ENCODE results near the gene ARHGAP6.

The ARHGAP6 gene

GRCh38 chrX:11655282-11656015, 10.3 kb downstream of the ARHGAP6 start:
- TF ChIP-seq MAX (IDR thresholded peaks at IDR 0.05) = no peak
- TF ChIP-seq CREB1 (IDR thresholded peaks at IDR 0.05; ENCODE audit: low read depth) = no peak
- TF ChIP-seq FOXM1 (IDR thresholded peaks at IDR 0.05; ENCODE audit: borderline replicate concordance, low read depth) = no peak
- TF ChIP-seq YY1 (IDR thresholded peaks at IDR 0.05; ENCODE audit: low read depth) = no peak
- no peak for TF ChIP-seq EP300 (IDR thresholded peaks at IDR 0.05; ENCODE audit: borderline replicate concordance)
- TF ChIP-seq REST (IDR thresholded peaks at IDR 0.05; ENCODE audit: low read depth) = no peak
- TF ChIP-seq TEAD4 (IDR thresholded peaks at IDR 0.05) = no peak
- no peak for TF ChIP-seq CEBPB (IDR thresholded peaks at IDR 0.05)
- no peak for TF ChIP-seq NFIC (IDR thresholded peaks at IDR 0.05)
- TF ChIP-seq EGR1 (IDR thresholded peaks at IDR 0.05) = no peak
- no peak for TF ChIP-seq RAD21 (IDR thresholded peaks at IDR 0.05; ENCODE audit: low read depth)
- no peak for TF ChIP-seq TAF1 (IDR thresholded peaks at IDR 0.05; ENCODE audit: low read depth)
- TF ChIP-seq ZBTB7A (IDR thresholded peaks at IDR 0.05; ENCODE audit: low read depth) = no peak
- TF ChIP-seq, protein P1, sequence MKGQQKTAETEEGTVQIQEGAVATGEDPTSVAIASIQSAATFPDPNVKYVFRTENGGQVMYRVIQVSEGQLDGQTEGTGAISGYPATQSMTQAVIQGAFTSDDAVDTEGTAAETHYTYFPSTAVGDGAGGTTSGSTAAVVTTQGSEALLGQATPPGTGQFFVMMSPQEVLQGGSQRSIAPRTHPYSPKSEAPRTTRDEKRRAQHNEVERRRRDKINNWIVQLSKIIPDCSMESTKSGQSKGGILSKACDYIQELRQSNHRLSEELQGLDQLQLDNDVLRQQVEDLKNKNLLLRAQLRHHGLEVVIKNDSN (IDR thresholded peaks at IDR 0.05) = no peak
- no peak for TF ChIP-seq TCF12 (IDR thresholded peaks at IDR 0.05; ENCODE audit: low read depth)

DNA sequence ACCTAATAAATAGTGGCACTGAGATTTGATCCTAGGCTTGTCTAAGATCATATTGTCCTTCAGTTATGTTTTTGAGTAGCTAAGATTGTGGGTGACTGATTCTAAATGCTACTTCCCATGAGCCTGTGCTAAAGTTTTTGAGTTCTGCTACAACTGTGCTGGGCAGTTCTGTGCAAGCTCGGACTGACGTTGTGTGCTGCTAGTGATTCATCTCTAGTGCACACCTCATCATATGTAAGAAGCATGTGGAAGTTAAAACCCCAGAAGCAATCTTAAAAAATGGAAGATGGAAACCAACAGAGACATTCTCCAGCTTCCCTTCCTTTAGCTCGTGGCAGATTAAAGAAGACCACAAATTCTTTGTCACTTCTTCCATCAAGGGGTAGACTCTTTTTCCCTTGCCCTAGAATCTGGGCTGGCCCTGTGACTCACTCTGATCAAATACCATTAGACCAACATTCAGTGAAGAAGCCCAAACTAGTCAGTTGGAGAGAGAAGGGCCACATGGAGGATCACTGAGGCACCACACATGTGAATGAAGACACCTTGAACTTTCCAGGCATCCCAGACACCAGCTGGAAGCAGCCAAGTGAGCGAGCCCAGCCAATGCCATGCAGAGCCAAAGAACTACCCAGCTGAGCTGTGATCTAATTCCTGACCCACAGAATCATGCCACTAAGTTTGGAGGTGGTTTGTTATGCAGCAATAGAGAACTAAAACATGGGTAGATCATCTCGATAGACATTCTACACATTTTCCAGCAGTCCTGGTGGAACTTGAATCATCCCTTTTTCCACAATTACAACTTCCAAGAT, 16.8 kb downstream of the ARHGAP6 start:
- no peak for TF ChIP-seq TCF12 (IDR thresholded peaks at IDR 0.05; ENCODE audit: low read depth)
- TF ChIP-seq EP300 (IDR thresholded peaks at IDR 0.05; ENCODE audit: borderline replicate concordance) = no peak
- TF ChIP-seq CREB1 (IDR thresholded peaks at IDR 0.05; ENCODE audit: low read depth) = no peak
- no peak for TF ChIP-seq TEAD4 (IDR thresholded peaks at IDR 0.05)
- TF ChIP-seq, protein P1 (IDR thresholded peaks at IDR 0.05) = no peak

DNA sequence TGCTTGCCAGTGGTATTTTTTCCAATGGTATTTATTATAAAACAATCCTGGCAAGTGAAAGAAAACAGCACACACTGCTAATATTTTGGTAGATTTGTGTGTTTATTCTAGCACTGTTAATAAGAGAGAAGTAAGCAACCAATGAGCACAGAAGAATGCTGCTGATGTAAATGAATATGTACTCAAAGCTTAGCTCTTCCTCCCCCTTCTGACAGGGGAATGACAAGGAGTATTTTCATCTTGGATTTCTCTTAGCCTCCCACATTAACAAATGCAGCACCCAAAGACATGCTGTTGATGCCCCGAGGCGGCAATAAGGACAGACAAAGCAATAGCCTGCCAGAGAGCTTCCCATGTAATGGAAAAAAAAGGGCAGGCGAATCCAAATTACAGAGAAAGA, 18.6 kb downstream of the ARHGAP6 start:
- TF ChIP-seq TEAD4 (IDR thresholded peaks at IDR 0.05) (no peak), EGR1 (IDR thresholded peaks at IDR 0.05) (no peak)

DNA sequence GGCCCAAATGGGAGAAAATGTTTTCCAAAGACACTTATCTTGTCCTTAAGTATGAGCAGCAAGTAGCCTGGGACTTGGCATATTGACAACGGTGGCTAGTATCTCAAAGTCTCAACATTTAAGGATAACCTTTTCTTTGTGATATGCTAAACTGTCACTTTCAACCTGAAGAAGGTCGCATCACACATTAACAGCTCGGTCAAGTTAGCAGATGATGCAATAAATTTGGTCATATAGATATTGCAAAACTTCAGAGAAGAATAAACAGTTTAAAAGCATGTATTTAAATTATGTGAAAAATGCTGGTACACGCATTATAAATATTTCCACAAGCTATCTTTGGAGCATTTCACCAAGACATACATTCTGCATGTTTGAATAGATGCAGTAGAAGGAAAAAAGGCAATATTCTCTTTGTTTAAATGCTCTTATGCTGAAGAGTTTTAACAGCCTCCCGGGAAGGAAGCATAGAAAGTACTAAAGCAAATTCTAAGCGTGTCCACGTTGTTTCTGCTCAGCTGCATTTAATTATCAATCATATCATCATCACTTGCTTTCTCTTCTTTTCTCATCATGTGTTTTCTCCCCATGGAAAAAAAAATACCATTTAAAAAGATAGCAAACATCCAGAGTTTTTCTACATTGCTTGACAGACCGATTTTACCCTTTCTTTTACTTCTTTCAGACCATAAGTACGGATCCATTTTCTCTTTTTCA, 24.2 kb downstream of the ARHGAP6 start:
- TF ChIP-seq, protein P1 (IDR thresholded peaks at IDR 0.05) = no peak
- TF ChIP-seq EP300 (IDR thresholded peaks at IDR 0.05; ENCODE audit: borderline replicate concordance) = no peak
- TF ChIP-seq FOXM1 (IDR thresholded peaks at IDR 0.05; ENCODE audit: borderline replicate concordance, low read depth) = no peak
- no peak for TF ChIP-seq NFIC (IDR thresholded peaks at IDR 0.05)
- no peak for TF ChIP-seq CREB1 (IDR thresholded peaks at IDR 0.05; ENCODE audit: low read depth)
- no peak for TF ChIP-seq YY1 (IDR thresholded peaks at IDR 0.05; ENCODE audit: low read depth)
- TF ChIP-seq REST (IDR thresholded peaks at IDR 0.05; ENCODE audit: low read depth) = no peak
- no peak for TF ChIP-seq MAX (IDR thresholded peaks at IDR 0.05)
- no peak for TF ChIP-seq EGR1 (IDR thresholded peaks at IDR 0.05)
- TF ChIP-seq TAF1 (IDR thresholded peaks at IDR 0.05; ENCODE audit: low read depth) = no peak
- TF ChIP-seq TCF12 (IDR thresholded peaks at IDR 0.05; ENCODE audit: low read depth) = no peak
- TF ChIP-seq RAD21 (IDR thresholded peaks at IDR 0.05; ENCODE audit: low read depth) = no peak
- TF ChIP-seq TEAD4 (IDR thresholded peaks at IDR 0.05) = no peak
- TF ChIP-seq ZBTB7A (IDR thresholded peaks at IDR 0.05; ENCODE audit: low read depth) = no peak

- no peak for TF ChIP-seq TCF12 (IDR thresholded peaks at IDR 0.05; ENCODE audit: low read depth)
- TF ChIP-seq NFIC (IDR thresholded peaks at IDR 0.05) = no peak
- TF ChIP-seq TEAD4 (IDR thresholded peaks at IDR 0.05) = no peak
- TF ChIP-seq MAX (IDR thresholded peaks at IDR 0.05) = no peak
- TF ChIP-seq EP300 (IDR thresholded peaks at IDR 0.05; ENCODE audit: borderline replicate concordance) = no peak
- no peak for TF ChIP-seq CREB1 (IDR thresholded peaks at IDR 0.05; ENCODE audit: low read depth)
- no peak for TF ChIP-seq EGR1 (IDR thresholded peaks at IDR 0.05)
- no peak for TF ChIP-seq REST (IDR thresholded peaks at IDR 0.05; ENCODE audit: low read depth)
- TF ChIP-seq FOXM1 (IDR thresholded peaks at IDR 0.05; ENCODE audit: borderline replicate concordance, low read depth) = no peak
- TF ChIP-seq CEBPB (IDR thresholded peaks at IDR 0.05) = no peak
- TF ChIP-seq RAD21 (IDR thresholded peaks at IDR 0.05; ENCODE audit: low read depth) = no peak
- TF ChIP-seq, protein P1 (IDR thresholded peaks at IDR 0.05) = no peak
- no peak for TF ChIP-seq YY1 (IDR thresholded peaks at IDR 0.05; ENCODE audit: low read depth)
Measured at GRCh38 chrX:11640089-11640488, 25.6 kb downstream of the ARHGAP6 start.
